Smooth muscle cell (in vitro differentiated cells): Measurements from ENCODE around the gene ODF4. TPM values are rescaled to one million over a fixed set of nuclear protein-coding genes. Genes with fewer than 3 reads are reported as not detected.
"Not testable (repeated sequence)": the region's sequence is repeated elsewhere in the genome, so short reads cannot be mapped to it uniquely, and the experiment has no call there.

Source experiments
- DNase-seq: peaks from one replicate; lab custom pipeline; 2025; ENCODE audit not compliant: unreplicated experiment; lab: John Stamatoyannopoulos, UW
- H2AFZ ChIP-seq: fragments of 200-600 bp; sonication (generic); 2 replicates; pipeline ENCODE4 v1.6.0; 2016; ENCODE audit warnings: antibody characterized with exemption, low read depth, mild to moderate bottlenecking
- H3F3A ChIP-seq: fragments of 200-600 bp; sonication (generic); 2 replicates; pipeline ENCODE4 v1.6.0; 2017; ENCODE audit warnings: antibody characterized with exemption, low read depth
- H3K27ac ChIP-seq: fragments of 200-600 bp; sonication (generic); 2 replicates; pipeline ENCODE4 v1.5.1; 2016; ENCODE audit warnings: low read depth, mild to moderate bottlenecking
- H3K27me3 ChIP-seq: fragments of 200-600 bp; sonication (generic); 2 replicates; pipeline ENCODE4 v1.6.1; 2016; ENCODE audit warnings: low read depth, mild to moderate bottlenecking
- H3K36me3 ChIP-seq: fragments of 200-600 bp; sonication (generic); 2 replicates; pipeline ENCODE4 v1.5.1; 2016; ENCODE audit warnings: low read depth
- H3K4me1 ChIP-seq: fragments of 200-600 bp; sonication (generic); 2 replicates; pipeline ENCODE4 v1.5.1; 2016; ENCODE audit warnings: low read depth
- H3K4me2 ChIP-seq: fragments of 200-600 bp; sonication (generic); 2 replicates; pipeline ENCODE4 v1.6.0; 2016; ENCODE audit warnings: mild to moderate bottlenecking
- H3K4me3 ChIP-seq: fragments of 200-600 bp; sonication (generic); 2 replicates; pipeline ENCODE4 v1.5.1; 2016; ENCODE audit warnings: mild to moderate bottlenecking
- H3K79me2 ChIP-seq: fragments of 200-600 bp; sonication (generic); 2 replicates; pipeline ENCODE4 v1.6.0; 2016; ENCODE audit warnings: low read depth, mild to moderate bottlenecking
- H3K9ac ChIP-seq: fragments of 200-600 bp; sonication (generic); 2 replicates; pipeline ENCODE4 v1.6.0; 2016; ENCODE audit warnings: low read depth
- H3K9me3 ChIP-seq: fragments of 200-600 bp; sonication (generic); replicated peaks from 2 replicates; pipeline ENCODE4 v1.5.1; 2016; ENCODE audit warnings: low read depth
- H4K20me1 ChIP-seq: fragments of 200-600 bp; sonication (generic); 2 replicates; pipeline ENCODE4 v1.6.0; 2016; ENCODE audit warnings: low read depth
- CTCF ChIP-seq: fragments of 200-600 bp; sonication (generic); IDR thresholded peaks from 2 replicates; pipeline ENCODE4 v1.5.1; 2017; ENCODE audit warnings: borderline replicate concordance, mild to moderate bottlenecking, antibody characterized with exemption; ENCODE audit not compliant: insufficient read depth, poor library complexity, severe bottlenecking
- WGBS: methylation state at CpG from one replicate; pipeline ENCODE4 v1.1.7; 2016; ENCODE audit warnings: low lambda C conversion rate; 5-methylcytosine and 5-hydroxymethylcytosine counted together
- polyA plus RNA-seq: library from polyadenylated mRNA; unstranded; fragments of >200 nt; fragmentation: Nextera tagmentation; extraction: Ambion mirVana; gene quantifications from 2 replicates; pipeline ENCODE4 v1.2.1, GENCODE V29; 2016
- total RNA-seq: library from RNA; depleted of rRNA; stranded (reverse); fragments of >200 nt; gene quantifications from 2 replicates; pipeline ENCODE4 v1.2.3, GENCODE V29; 2014

Gene ODF4
- total and polyA plus RNA-seq, 2 experiments from 2014 or later, result not detected

- Histone ChIP-seq H3K36me3 (no peaks in the 10 kb centered on the region), H3K27me3 (peaks cover 17% of the 10 kb centered on the region), H3K9me3 (no peaks in the 10 kb centered on the region), H3K27ac (no peak overlapping the region), H3K4me3 (no peak overlapping the region), H3K4me2 (no peak overlapping the region), H2AFZ (no peak overlapping the region), H3K79me2 (no peaks in the 10 kb centered on the region), H3K4me1 (no peaks in the 10 kb centered on the region), H4K20me1 (no peaks in the 10 kb centered on the region), H3F3A (no peaks in the 10 kb centered on the region), H3K9ac (no peak overlapping the region)
- TF ChIP-seq CTCF, result no peak
- DNase-seq, result no peak
- WGBS, result 82% methylated on average over 6 of the region's 6 CpGs
Measured at GRCh38 chr17:8345052-8345690, 5.5 kb downstream of the ODF4 start.

GRCh38 chr17:8345951-8346665 lies 6.5 kb downstream of the ODF4 start:
- no peak for TF ChIP-seq CTCF
- Histone ChIP-seq H3K79me2 (no peaks in the 10 kb centered on the region), H3K36me3 (no peaks in the 10 kb centered on the region), H3K4me3 (no peak overlapping the region), H2AFZ (no peak overlapping the region), H3K27ac (no peak overlapping the region), H3K4me2 (no peak overlapping the region), H3K9me3 (no peaks in the 10 kb centered on the region), H3K27me3 (peaks cover 17% of the 10 kb centered on the region), H3K4me1 (no peaks in the 10 kb centered on the region), H3F3A (no peaks in the 10 kb centered on the region), H3K9ac (no peak overlapping the region), H4K20me1 (no peaks in the 10 kb centered on the region)
- DNase-seq, result no peak
- 88% methylated on average over 5 of the region's 5 CpGs for WGBS

- not testable (repeated sequence) for H2AFZ ChIP-seq, H3K9me3 ChIP-seq, H3K4me3 ChIP-seq, H3K4me1 ChIP-seq, H4K20me1 ChIP-seq, H3K9ac ChIP-seq, H3K27ac ChIP-seq, H3K4me2 ChIP-seq, DNase-seq, H3F3A ChIP-seq, H3K79me2 ChIP-seq, H3K36me3 ChIP-seq
- H3K27me3 ChIP-seq, result peaks cover 17% of the 10 kb centered on the region
- 85% methylated on average over 21 of the region's 25 CpGs for WGBS
Measured at GRCh38 chr17:8347001-8347400, 7.4 kb downstream of the ODF4 start.

GRCh38 chr17:8350339-8350738 lies 10.7 kb downstream of the ODF4 start:
- Histone ChIP-seq H2AFZ (no peak overlapping the region), H3K9me3 (no peaks in the 10 kb centered on the region), H3K36me3 (no peaks in the 10 kb centered on the region), H3F3A (no peaks in the 10 kb centered on the region), H3K4me1 (no peaks in the 10 kb centered on the region), H3K4me2 (no peak overlapping the region), H3K9ac (no peak overlapping the region), H3K27me3 (peaks cover 14% of the 10 kb centered on the region), H3K4me3 (no peak overlapping the region), H3K27ac (no peak overlapping the region), H3K79me2 (no peaks in the 10 kb centered on the region), H4K20me1 (no peaks in the 10 kb centered on the region)
- no peak for DNase-seq
- TF ChIP-seq CTCF, result no peak
- WGBS, result 86% methylated on average over 7 of the region's 7 CpGs
